Breast epithelium (tissue), 4 donors: ENCODE results near the gene PLPPR2. TPM values are rescaled to one million over a fixed set of nuclear protein-coding genes. Genes with fewer than 3 reads are reported as not detected.
"Not testable (repeated sequence)": the region's sequence is repeated elsewhere in the genome, so short reads cannot be mapped to it uniquely, and the experiment has no call there.

ENCODE experiments used
- DNase-seq, 2 donors: peaks; one replicate each; pipeline ENCODE4 v3.0.0-alpha.2; 2019; ENCODE audit warnings: low spot score in 2 of 2
- H3K27ac ChIP-seq, 2 donors: fragments of 200-600 bp; sonication (generic) in 1 of 2; one replicate each; pipeline ENCODE4 v1.5.1; 2016 to 2019; ENCODE audit warnings: mild to moderate bottlenecking in 1 of 2
- H3K27me3 ChIP-seq, 2 donors: fragments of 200-600 bp; sonication (generic) in 1 of 2; one replicate each; pipeline versions ENCODE4 v1.5.1 to v1.6.0; 2017 to 2019; ENCODE audit warnings: control low read depth in 1 of 2, mild to moderate bottlenecking in 1 of 2
- H3K36me3 ChIP-seq: fragments of 200-600 bp; one replicate; pipeline ENCODE4 v1.5.1; 2019
- H3K4me1 ChIP-seq, 2 donors: fragments of 200-600 bp; sonication (generic); one replicate each; pipeline ENCODE4 v1.5.1; 2016 to 2019; ENCODE audit warnings: control low read depth in 1 of 2
- H3K4me3 ChIP-seq, 3 donors: fragments of 200-600 bp; sonication (generic); 1 replicate in 2 of 3; 2 replicates in 1 of 3; pipeline ENCODE4 v1.5.1; 2016 to 2019; ENCODE audit warnings: mild to moderate bottlenecking in 3 of 3, moderate library complexity in 2 of 3
- H3K9me3 ChIP-seq, 2 donors: fragments of 200-600 bp; sonication (generic) in 1 of 2; one replicate each; pipeline ENCODE4 v1.5.1; 2016 to 2019; ENCODE audit warnings: control low read depth in 1 of 2
- POLR2A ChIP-seq: fragments of 450-650 bp; IDR thresholded peaks from one replicate; pipeline ENCODE4 v1.6.1; 2016; ENCODE audit warnings: antibody characterized with exemption, mild to moderate bottlenecking, moderate library complexity
- POLR2AphosphoS5 ChIP-seq, 3 donors: sonication (generic); formaldehyde crosslinking; IDR thresholded peaks; one replicate each; pipeline ENCODE4 v1.6.1; 2017; ENCODE audit warnings: antibody characterized with exemption in 3 of 3
- intact Hi-C: fragments of 100-400 bp; cut with DNase I; formaldehyde crosslinking; loops from one replicate; pipeline ENCODE4 v1.15.1; 2023; ENCODE audit warnings: low total_unique reads
- total RNA-seq, 3 donors: library from RNA; depleted of rRNA; stranded (reverse); fragments of >200 nt; gene quantifications; one replicate each; pipeline ENCODE4 v1.1.0, GENCODE V29; 2016
- TF ChIP-seq, protein P1 (sequence below), 3 donors: fragments of 450-650 bp; IDR thresholded peaks; one replicate each; pipeline ENCODE4 v1.5.1; 2016 to 2017; ENCODE audit warnings: antibody characterized with exemption in 3 of 3, mild to moderate bottlenecking in 3 of 3, moderate library complexity in 3 of 3

PLPPR2 gene
- total RNA-seq, 3 donors from 2014 or later: 7.7 to 19.0 (median 11.3) TPM

DNA sequence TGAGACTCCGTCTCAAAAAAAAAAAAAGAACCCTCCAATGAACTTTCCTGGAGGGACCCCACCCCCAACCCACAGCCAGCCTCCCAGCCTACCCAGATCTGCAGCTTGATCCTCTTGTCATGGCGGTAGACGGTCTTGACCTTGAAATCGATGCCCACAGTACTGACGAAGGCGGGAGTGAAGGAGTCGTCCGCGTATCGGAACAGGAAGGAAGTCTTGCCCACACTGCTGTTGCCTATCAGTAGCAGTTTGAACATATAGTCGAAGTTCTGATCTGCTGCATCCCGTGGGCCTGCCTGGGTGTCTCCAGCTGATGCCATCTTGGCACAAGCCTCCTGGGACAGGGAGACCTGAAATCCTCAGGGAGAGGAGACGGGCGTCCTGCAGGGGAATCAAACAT lies 18.2 kb upstream of the PLPPR2 start:
- no peak overlapping the region for H3K4me3 ChIP-seq
- H3K9me3 ChIP-seq: no peaks in the 10 kb centered on the region
- intact Hi-C loops: no loop called here
- H3K4me1 ChIP-seq: no peaks in the 10 kb centered on the region
- no peak for DNase-seq
- no peaks in the 10 kb centered on the region for H3K27me3 ChIP-seq
- H3K27ac ChIP-seq: no peak overlapping the region
- TF ChIP-seq POLR2AphosphoS5 (IDR thresholded peaks at IDR 0.05): no peak
- TF ChIP-seq POLR2A: no peak
- H3K36me3 ChIP-seq: no peaks in the 10 kb centered on the region

DNA sequence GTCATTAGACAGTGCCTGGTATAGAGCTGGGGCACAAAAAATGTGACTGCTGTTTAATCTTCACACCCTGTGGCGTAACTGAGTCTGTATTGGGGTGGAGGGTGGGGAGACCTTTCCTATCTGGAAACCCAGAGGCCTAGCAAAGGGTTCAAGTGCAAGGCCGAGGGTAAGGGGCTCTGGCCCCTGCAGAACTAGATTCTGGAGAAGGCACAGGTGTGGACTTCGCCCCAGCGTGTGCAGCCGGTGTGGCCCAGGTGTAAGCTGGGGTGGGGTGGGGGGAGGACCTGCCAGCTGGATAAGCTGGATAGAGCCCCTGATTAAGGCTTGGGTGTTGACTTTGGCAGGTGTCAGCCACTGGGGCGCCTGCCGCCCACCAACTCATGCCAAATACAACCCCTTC lies 17.1 kb upstream of the PLPPR2 start:
- Histone ChIP-seq H3K36me3 (no peaks in the 10 kb centered on the region), H3K27me3 (no peaks in the 10 kb centered on the region), H3K9me3 (no peaks in the 10 kb centered on the region), H3K4me1 (no peaks in the 10 kb centered on the region), H3K27ac (peak overlapping the region; percentile 68 to 90), H3K4me3 (peak overlapping the region in 2 of 3 donors; percentile 87 to 96)
- no peak for TF ChIP-seq POLR2A
- no peak for DNase-seq
- intact Hi-C loops: no loop called here

- H3K4me3 ChIP-seq: peak overlapping the region; percentile 84 to 96 (median 87)
- TF ChIP-seq POLR2AphosphoS5 (IDR thresholded peaks at IDR 0.05) (no peak), POLR2A (no peak)
- TF ChIP-seq, protein P1, sequence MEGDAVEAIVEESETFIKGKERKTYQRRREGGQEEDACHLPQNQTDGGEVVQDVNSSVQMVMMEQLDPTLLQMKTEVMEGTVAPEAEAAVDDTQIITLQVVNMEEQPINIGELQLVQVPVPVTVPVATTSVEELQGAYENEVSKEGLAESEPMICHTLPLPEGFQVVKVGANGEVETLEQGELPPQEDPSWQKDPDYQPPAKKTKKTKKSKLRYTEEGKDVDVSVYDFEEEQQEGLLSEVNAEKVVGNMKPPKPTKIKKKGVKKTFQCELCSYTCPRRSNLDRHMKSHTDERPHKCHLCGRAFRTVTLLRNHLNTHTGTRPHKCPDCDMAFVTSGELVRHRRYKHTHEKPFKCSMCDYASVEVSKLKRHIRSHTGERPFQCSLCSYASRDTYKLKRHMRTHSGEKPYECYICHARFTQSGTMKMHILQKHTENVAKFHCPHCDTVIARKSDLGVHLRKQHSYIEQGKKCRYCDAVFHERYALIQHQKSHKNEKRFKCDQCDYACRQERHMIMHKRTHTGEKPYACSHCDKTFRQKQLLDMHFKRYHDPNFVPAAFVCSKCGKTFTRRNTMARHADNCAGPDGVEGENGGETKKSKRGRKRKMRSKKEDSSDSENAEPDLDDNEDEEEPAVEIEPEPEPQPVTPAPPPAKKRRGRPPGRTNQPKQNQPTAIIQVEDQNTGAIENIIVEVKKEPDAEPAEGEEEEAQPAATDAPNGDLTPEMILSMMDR (IDR thresholded peaks at IDR 0.05): no peak
- DNase-seq: no peak
- peak overlapping the region; percentile 68 to 90 for H3K27ac ChIP-seq
- H3K9me3 ChIP-seq: no peaks in the 10 kb centered on the region
- intact Hi-C loops: no loop called here
- no peaks in the 10 kb centered on the region for H3K36me3 ChIP-seq
- no peaks in the 10 kb centered on the region for H3K27me3 ChIP-seq
- H3K4me1 ChIP-seq: no peaks in the 10 kb centered on the region
These were observed 16.5 kb upstream of the PLPPR2 start for GRCh38 chr19:11338569-11339253.

DNA sequence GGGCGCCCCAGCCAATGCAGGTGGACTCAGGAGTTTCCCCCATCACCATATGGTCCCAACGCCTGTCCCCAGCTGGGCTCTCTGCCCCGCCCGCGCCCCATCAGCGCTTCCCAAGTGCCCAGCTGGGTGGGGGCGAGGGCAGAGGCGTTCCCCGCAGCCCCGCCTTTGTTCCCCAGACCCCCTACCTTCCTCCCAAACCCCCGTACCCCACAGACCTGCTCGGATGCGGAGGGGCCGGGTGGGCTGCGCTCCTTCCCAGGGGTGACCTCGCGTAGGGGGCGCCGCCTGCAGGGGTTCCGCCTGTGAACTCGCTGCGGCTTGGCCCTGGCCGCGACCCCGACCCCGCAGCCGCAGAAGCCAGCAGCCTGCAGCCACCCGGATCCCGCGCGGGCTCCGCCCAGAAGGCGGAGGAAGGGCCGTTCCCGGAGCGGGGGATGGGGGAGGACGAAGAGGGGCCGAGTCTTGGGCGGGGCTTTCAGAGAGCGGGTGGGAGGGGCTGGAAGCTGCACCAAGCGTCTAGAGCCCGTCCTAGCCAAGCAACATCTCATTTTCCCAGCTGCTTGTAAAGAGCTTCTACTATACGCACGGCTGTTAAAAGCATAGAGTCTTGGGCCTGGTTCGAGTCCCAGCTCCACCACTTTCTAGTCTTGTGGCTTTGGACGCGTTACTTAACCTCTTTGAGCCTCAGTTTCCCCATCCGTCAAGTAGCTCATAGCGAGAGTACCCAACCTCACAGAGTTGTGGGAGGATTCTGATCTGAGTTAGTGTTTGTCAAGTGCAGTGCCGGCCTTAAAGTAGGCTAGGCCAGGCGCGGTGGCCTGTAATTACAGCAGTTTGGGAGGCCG lies 15.8 kb upstream of the PLPPR2 start, which contains the start of gene RAB3D:
TSS of gene RAB3D (minus strand) at position 404 of the 845 bp plus-strand sequence. CDS start 2,258 bp downstream, outside the sequence.
- Histone ChIP-seq H3K4me1 (peaks cover 0 to 4% of the 10 kb centered on the region in 2 donors), H3K27ac (peak within 1 kb of the TSS; percentile 68 to 90), H3K4me3 (peak within 1 kb of the TSS; percentile 84 to 96 (median 87)), H3K9me3 (no peaks in the 10 kb centered on the region), H3K36me3 (no peaks in the 10 kb centered on the region), H3K27me3 (no peaks in the 10 kb centered on the region)
- intact Hi-C loops: no loop called here
- peak; percentile 83 to 91 for DNase-seq
- TF ChIP-seq POLR2AphosphoS5 (IDR thresholded peaks at IDR 0.05) (peak; percentile 39 to 51 (median 51)), POLR2A (peak; percentile 38)
- TF ChIP-seq, protein P1 (IDR thresholded peaks at IDR 0.05): no peak

DNA sequence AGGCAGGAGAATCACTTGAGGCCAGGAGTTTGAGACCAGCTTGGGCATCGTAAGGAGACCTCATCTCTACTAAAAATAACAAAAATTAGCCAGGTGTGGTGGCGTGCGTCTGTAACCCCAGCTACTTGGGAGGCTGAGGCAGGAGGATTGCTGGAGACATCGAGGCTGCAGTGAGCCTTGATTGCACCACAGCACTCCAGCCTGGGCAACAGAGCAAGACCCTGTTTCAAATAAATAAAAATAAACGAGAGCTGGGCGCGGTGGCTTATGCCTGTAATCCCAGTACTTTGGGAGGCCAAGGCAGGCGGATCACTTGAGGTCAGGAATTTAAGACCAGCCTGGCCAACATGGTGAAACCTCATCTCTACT lies 15.1 kb upstream of the PLPPR2 start:
- H3K4me1 ChIP-seq, H3K9me3 ChIP-seq, intact Hi-C loops, H3K36me3 ChIP-seq, DNase-seq, H3K27me3 ChIP-seq: not testable (repeated sequence)
- peak overlapping the region; percentile 49 to 68 for H3K27ac ChIP-seq
- peak overlapping the region in 2 of 3 donors; percentile 87 to 96 for H3K4me3 ChIP-seq

DNA sequence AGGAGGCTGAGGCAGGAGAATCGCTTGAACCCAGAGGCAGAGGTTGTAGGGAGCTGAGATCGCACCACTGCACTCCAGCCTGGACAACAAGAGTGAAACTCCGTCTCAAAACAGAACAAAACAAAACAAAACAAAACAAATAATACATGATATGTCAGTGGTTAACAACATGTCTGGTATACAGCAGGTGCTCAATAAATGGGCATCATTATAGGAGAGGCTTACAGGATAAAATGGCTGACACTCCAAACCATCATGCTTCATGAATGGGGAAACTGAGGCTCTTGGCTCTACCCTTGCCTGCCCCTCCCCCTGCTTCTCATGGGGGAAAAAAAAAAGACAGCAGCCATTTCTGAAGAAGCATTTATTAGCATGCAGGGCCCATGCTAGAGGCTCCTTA lies 12.8 kb upstream of the PLPPR2 start:
- no peak overlapping the region for H3K27ac ChIP-seq
- TF ChIP-seq, protein P1 (IDR thresholded peaks at IDR 0.05): no peak
- TF ChIP-seq POLR2AphosphoS5 (IDR thresholded peaks at IDR 0.05): no peak
- no peak for TF ChIP-seq POLR2A
- intact Hi-C loops: no loop called here

More for the DNA sequence above, 12.8 kb upstream of the PLPPR2 start:
- peaks cover 0 to 13% of the 10 kb centered on the region in 2 donors for H3K4me1 ChIP-seq
- H3K36me3 ChIP-seq: no peaks in the 10 kb centered on the region
- no peak for DNase-seq
- no peak overlapping the region for H3K4me3 ChIP-seq
- no peaks in the 10 kb centered on the region for H3K27me3 ChIP-seq
- no peaks in the 10 kb centered on the region for H3K9me3 ChIP-seq
